Brain microvascular endothelial cell (primary cell): ENCODE results near the gene MYBPC2.

Source experiments
- DNase-seq: peaks from one replicate; pipeline ENCODE4 v3.0.0-alpha.2; 2020
- H3K27ac ChIP-seq: fragments of 250-450 bp; sonication (Bioruptor Pico); 2 replicates; pipeline ENCODE4 v1.5.1; 2020; ENCODE audit warnings: mild to moderate bottlenecking, moderate library complexity
- H3K27me3 ChIP-seq: fragments of 250-450 bp; sonication (Bioruptor Pico); replicated peaks from 2 replicates; pipeline ENCODE4 v1.5.1; 2020; ENCODE audit warnings: mild to moderate bottlenecking
- H3K36me3 ChIP-seq: fragments of 250-450 bp; sonication (Bioruptor Pico); replicated peaks from 2 replicates; pipeline ENCODE4 v1.5.1; 2020; ENCODE audit warnings: mild to moderate bottlenecking
- H3K4me3 ChIP-seq: 2 replicates; pipeline ENCODE4 v1.5.1; 2011; ENCODE audit warnings: low read depth, mild to moderate bottlenecking, control low read depth, low read length, moderate library complexity
- CTCF ChIP-seq: IDR thresholded peaks from 2 replicates; pipeline ENCODE4 v1.5.1; 2011; ENCODE audit warnings: low read depth, mild to moderate bottlenecking, moderate library complexity, low read length, control low read depth, inconsistent platforms; ENCODE audit errors: missing control alignments
- in situ Hi-C: cut with HindIII; loops from 2 replicates; pipeline ENCODE4 v1.10.0; 2017; ENCODE audit warnings: low sequenced_read_pairs, low pct_ligation_motif_present

The MYBPC2 gene

GRCh38 chr19:50457300-50457699 is 24.6 kb downstream of the MYBPC2 start:
- peaks cover 3% of the 10 kb centered on the region for H3K27me3 ChIP-seq
- no peak for DNase-seq
- no peak for TF ChIP-seq CTCF
- H3K36me3 ChIP-seq: no peaks in the 10 kb centered on the region
- no peak overlapping the region for H3K27ac ChIP-seq
- H3K4me3 ChIP-seq: no peak overlapping the region
- in situ Hi-C loops: no loop called here

- TF ChIP-seq CTCF: no peak
- no peaks in the 10 kb centered on the region for H3K36me3 ChIP-seq
- no peak overlapping the region for H3K4me3 ChIP-seq
- no peak for DNase-seq
- no peak overlapping the region for H3K27ac ChIP-seq
- in situ Hi-C loops: no loop called here
- H3K27me3 ChIP-seq: peaks cover 3% of the 10 kb centered on the region
Measured at GRCh38 chr19:50458396-50459066, 25.8 kb downstream of the MYBPC2 start.

GRCh38 chr19:50459067-50459456 is 26.4 kb downstream of the MYBPC2 start:
- no peak for TF ChIP-seq CTCF
- H3K27me3 ChIP-seq: peaks cover 3% of the 10 kb centered on the region
- H3K4me3 ChIP-seq: no peak overlapping the region
- DNase-seq: no peak
- no peaks in the 10 kb centered on the region for H3K36me3 ChIP-seq
- no peak overlapping the region for H3K27ac ChIP-seq
- in situ Hi-C loops: no loop called here

- in situ Hi-C loops: no loop called here
- DNase-seq: no peak
- H3K4me3 ChIP-seq: no peak overlapping the region
- H3K36me3 ChIP-seq: no peaks in the 10 kb centered on the region
- no peak overlapping the region for H3K27ac ChIP-seq
- TF ChIP-seq CTCF: no peak
- peaks cover 3% of the 10 kb centered on the region for H3K27me3 ChIP-seq
Measured at GRCh38 chr19:50459638-50460037, 26.9 kb downstream of the MYBPC2 start.

GRCh38 chr19:50460161-50460765 is 27.6 kb downstream of the MYBPC2 start:
- Histone ChIP-seq H3K4me3 (no peak overlapping the region), H3K27me3 (peaks cover 3% of the 10 kb centered on the region), H3K36me3 (no peaks in the 10 kb centered on the region), H3K27ac (no peak overlapping the region)
- in situ Hi-C loops: no loop called here
- TF ChIP-seq CTCF: peak; percentile 10
- peak; percentile 19 for DNase-seq
